Hepatocyte (in vitro differentiated cells): ENCODE results near the gene FKBP11. TPM values are rescaled to one million over a fixed set of nuclear protein-coding genes. Genes with fewer than 3 reads are reported as not detected.

ENCODE experiments used
- DNase-seq: peaks from one replicate; pipeline ENCODE4 v3.0.0-alpha.2; 2016; ENCODE audit warnings: low spot score
- H2AFZ ChIP-seq: fragments of 200-600 bp; sonication (generic); 2 replicates; pipeline ENCODE4 v1.6.0; 2016; ENCODE audit warnings: antibody characterized with exemption, mild to moderate bottlenecking
- H3K27ac ChIP-seq: fragments of 200-600 bp; sonication (generic); 2 replicates; pipeline ENCODE4 v1.5.1; 2016; ENCODE audit warnings: mild to moderate bottlenecking
- H3K27me3 ChIP-seq: fragments of 200-600 bp; sonication (generic); 2 replicates; pipeline ENCODE4 v1.6.1; 2016
- H3K36me3 ChIP-seq: fragments of 200-600 bp; sonication (generic); replicated peaks from 2 replicates; pipeline ENCODE4 v1.5.1; 2016; ENCODE audit warnings: low read depth; ENCODE audit not compliant: insufficient read depth
- H3K4me1 ChIP-seq: fragments of 200-600 bp; sonication (generic); 2 replicates; pipeline ENCODE4 v1.5.1; 2016; ENCODE audit warnings: mild to moderate bottlenecking, moderate library complexity; ENCODE audit not compliant: insufficient read depth
- H3K4me2 ChIP-seq: fragments of 200-600 bp; sonication (generic); 2 replicates; pipeline ENCODE4 v1.6.0; 2016
- H3K4me3 ChIP-seq: fragments of 200-600 bp; sonication (generic); 2 replicates; pipeline ENCODE4 v1.5.1; 2016; ENCODE audit warnings: mild to moderate bottlenecking
- H3K79me2 ChIP-seq: fragments of 200-600 bp; sonication (generic); 2 replicates; pipeline ENCODE4 v1.6.0; 2017; ENCODE audit warnings: mild to moderate bottlenecking
- H3K9me2 ChIP-seq: fragments of 200-600 bp; sonication (generic); replicated peaks from 2 replicates; pipeline ENCODE4 v1.6.0; 2017; ENCODE audit warnings: mild to moderate bottlenecking; ENCODE audit not compliant: insufficient read depth
- H3K9me3 ChIP-seq: fragments of 200-600 bp; sonication (generic); 2 replicates; pipeline ENCODE4 v1.5.1; 2016; ENCODE audit warnings: low read depth, mild to moderate bottlenecking
- H4K20me1 ChIP-seq: fragments of 200-600 bp; sonication (generic); 2 replicates; pipeline ENCODE4 v1.6.0; 2016; ENCODE audit warnings: mild to moderate bottlenecking; ENCODE audit not compliant: insufficient read depth, poor library complexity, severe bottlenecking
- CTCF ChIP-seq: fragments of 200-600 bp; sonication (generic); IDR thresholded peaks from 2 replicates; pipeline ENCODE4 v1.5.1; 2016; ENCODE audit warnings: antibody characterized with exemption, mild to moderate bottlenecking; ENCODE audit not compliant: poor library complexity
- EZH2 ChIP-seq: fragments of 200-600 bp; sonication (generic); IDR thresholded peaks from 2 replicates; pipeline ENCODE4 v1.6.1; 2016; ENCODE audit warnings: antibody characterized with exemption, mild to moderate bottlenecking, borderline replicate concordance
- EZH2phosphoT487 ChIP-seq: fragments of 200-600 bp; sonication (generic); IDR thresholded peaks from one replicate; pipeline ENCODE4 v1.6.1; 2018; ENCODE audit warnings: antibody characterized with exemption, mild to moderate bottlenecking, low read depth, moderate library complexity; ENCODE audit not compliant: unreplicated experiment, severe bottlenecking
- WGBS: methylation state at CpG from one replicate; pipeline ENCODE4 v1.1.6; 2016; ENCODE audit warnings: low lambda C conversion rate; ENCODE audit errors: missing lambda C conversion rate; 5-methylcytosine and 5-hydroxymethylcytosine counted together
- polyA plus RNA-seq: library from polyadenylated mRNA; unstranded; fragments of >200 nt; fragmentation: Nextera tagmentation; extraction: Ambion mirVana; gene quantifications from 2 replicates; pipeline ENCODE4 v1.2.1, GENCODE V29; 2016
- total RNA-seq: library from RNA; depleted of rRNA; stranded (reverse); fragments of >200 nt; gene quantifications from 2 replicates; pipeline ENCODE4 v1.2.3, GENCODE V29; 2014

Gene FKBP11
- total and polyA plus RNA-seq, 2 experiments from 2014 or later, result 30.4 to 201 TPM

- Histone ChIP-seq H4K20me1 (no peaks in the 10 kb centered on the region), H3K9me3 (no peaks in the 10 kb centered on the region), H3K27ac (no peak overlapping the region), H3K36me3 (no peaks in the 10 kb centered on the region), H3K4me1 (no peaks in the 10 kb centered on the region), H3K9me2 (no peaks in the 10 kb centered on the region), H3K27me3 (no peaks in the 10 kb centered on the region), H3K79me2 (no peaks in the 10 kb centered on the region), H3K4me3 (no peak overlapping the region), H3K4me2 (peak overlapping the region; percentile 90), H2AFZ (peak overlapping the region; percentile 46)
- peak; percentile 91 for DNase-seq
- TF ChIP-seq CTCF, result peak; percentile 97
- no peak for TF ChIP-seq EZH2
- WGBS, result 4% methylated on average over 28 of the region's 37 CpGs
These were observed 34.5 kb downstream of the FKBP11 start for GRCh38 chr12:48890657-48891418.

GRCh38 chr12:48889679-48890078 lies 35.6 kb downstream of the FKBP11 start:
- no peak for TF ChIP-seq EZH2
- TF ChIP-seq EZH2phosphoT487, result no peak
- no peak for TF ChIP-seq CTCF
- Histone ChIP-seq H3K27ac (no peak overlapping the region), H3K9me3 (no peaks in the 10 kb centered on the region), H3K4me2 (no peak overlapping the region), H3K27me3 (no peaks in the 10 kb centered on the region), H3K79me2 (no peaks in the 10 kb centered on the region), H3K4me3 (no peak overlapping the region), H3K36me3 (no peaks in the 10 kb centered on the region), H4K20me1 (no peaks in the 10 kb centered on the region), H2AFZ (no peak overlapping the region), H3K9me2 (no peaks in the 10 kb centered on the region), H3K4me1 (no peaks in the 10 kb centered on the region)
- DNase-seq, result no peak
- WGBS, result 82% methylated on average over 3 of the region's 3 CpGs

- no peaks in the 10 kb centered on the region for H3K9me2 ChIP-seq
- no peaks in the 10 kb centered on the region for H3K9me3 ChIP-seq
- H3K36me3 ChIP-seq, result no peaks in the 10 kb centered on the region
- H2AFZ ChIP-seq, result no peak overlapping the region
- H3K27ac ChIP-seq, result peak overlapping the region; percentile 89
- no peaks in the 10 kb centered on the region for H4K20me1 ChIP-seq
- TF ChIP-seq EZH2phosphoT487 (no peak), CTCF (no peak), EZH2 (no peak)
- H3K4me1 ChIP-seq, result peaks cover 30% of the 10 kb centered on the region
- peak overlapping the region; percentile 38 for H3K4me2 ChIP-seq
- H3K27me3 ChIP-seq, result no peaks in the 10 kb centered on the region
- no peaks in the 10 kb centered on the region for H3K79me2 ChIP-seq
- DNase-seq, result peak; percentile 69
- H3K4me3 ChIP-seq, result no peak overlapping the region
- 29% methylated on average over 13 of the region's 13 CpGs for WGBS
These were observed 41.8 kb downstream of the FKBP11 start for GRCh38 chr12:48883305-48884161.
